GM12874 (cell line): Measurements from ENCODE around the gene NLN.

Experiments used
- CTCF ChIP-seq: IDR thresholded peaks from 2 replicates; pipeline ENCODE4 v1.5.1; 2011; ENCODE audit warnings: low read depth, mild to moderate bottlenecking, control low read depth, low read length, moderate library complexity; ENCODE audit not compliant: insufficient read depth

NLN gene

GRCh38 chr5:65721720-65722574, at the start of gene NLN, which contains the start of gene SGTB:
TSS of gene NLN (plus strand) at chr5:65722205. CDS start at chr5:65722374, 169 bp downstream.
TSS of gene SGTB (minus strand) at chr5:65722109. CDS start at chr5:65720807, 1,302 bp downstream.
- TF ChIP-seq CTCF = no peak

- no peak for TF ChIP-seq CTCF
These were observed 49.2 kb upstream of the NLN start for GRCh38 chr5:65672796-65673195.

- no peak for TF ChIP-seq CTCF
These were observed 47.3 kb upstream of the NLN start for GRCh38 chr5:65674749-65675148.

- no peak for TF ChIP-seq CTCF
These were observed 39.9 kb upstream of the NLN start for GRCh38 chr5:65682148-65682547.

GRCh38 chr5:65693121-65693520, 28.9 kb upstream of the NLN start:
- TF ChIP-seq CTCF = no peak

GRCh38 chr5:65695162-65695755, 26.7 kb upstream of the NLN start:
- no peak for TF ChIP-seq CTCF

- no peak for TF ChIP-seq CTCF
These were observed 26.1 kb upstream of the NLN start for GRCh38 chr5:65695896-65696295.
